Neural crest cell (in vitro differentiated cells): Measurements from ENCODE around the gene TOM1L2. TPM values are rescaled to one million over a fixed set of nuclear protein-coding genes. Genes with fewer than 3 reads are reported as not detected.

Experiments used
- DNase-seq: peaks from one replicate; pipeline ENCODE4 v3.0.0; 2021; ENCODE audit warnings: low read depth, mixed read lengths, low spot score
- H3K27ac Mint-ChIP-seq: one replicate; pipeline ENCODE4 v1.8.0; 2021; ENCODE audit warnings: mild to moderate bottlenecking, mixed read lengths; ENCODE audit not compliant: unreplicated experiment
- H3K27me3 Mint-ChIP-seq: 2 replicates; pipeline ENCODE4 v1.8.0; 2021; ENCODE audit warnings: low read depth, mild to moderate bottlenecking, mixed read lengths
- H3K36me3 Mint-ChIP-seq: 2 replicates; pipeline ENCODE4 v1.8.0; 2021; ENCODE audit warnings: low read depth, mild to moderate bottlenecking, mixed read lengths
- H3K4me1 Mint-ChIP-seq: 2 replicates; pipeline ENCODE4 v1.8.0; 2021; ENCODE audit warnings: mixed read lengths
- H3K4me3 Mint-ChIP-seq: one replicate; pipeline ENCODE4 v1.8.0; 2021; ENCODE audit warnings: mild to moderate bottlenecking, mixed read lengths
- H3K9me3 Mint-ChIP-seq: 2 replicates; pipeline ENCODE4 v1.8.0; 2021; ENCODE audit warnings: mixed read lengths
- total RNA-seq: library from RNA; stranded (reverse); gene quantifications from 2 replicates; pipeline ENCODE4 v1.2.1, GENCODE V29; 2021
- TF ChIP-seq, protein P1 (sequence below): fragments of 200-600 bp; sonication (generic); conservative IDR thresholded peaks from 2 replicates; pipeline ENCODE4 v1.5.0; 2021; ENCODE audit warnings: antibody characterized with exemption, mild to moderate bottlenecking

Gene TOM1L2
- total RNA-seq, 1 donor from 2014 or later: 15.9 TPM

- H3K4me1 Mint-ChIP-seq: peaks cover 28% of the 10 kb centered on the region
- peaks cover 6% of the 10 kb centered on the region for H3K36me3 Mint-ChIP-seq
- no peaks in the 10 kb centered on the region for H3K9me3 Mint-ChIP-seq
- no peak overlapping the region for H3K27ac Mint-ChIP-seq
- no peaks in the 10 kb centered on the region for H3K27me3 Mint-ChIP-seq
- H3K4me3 Mint-ChIP-seq: no peak overlapping the region
- no peak for DNase-seq
- TF ChIP-seq, protein P1, sequence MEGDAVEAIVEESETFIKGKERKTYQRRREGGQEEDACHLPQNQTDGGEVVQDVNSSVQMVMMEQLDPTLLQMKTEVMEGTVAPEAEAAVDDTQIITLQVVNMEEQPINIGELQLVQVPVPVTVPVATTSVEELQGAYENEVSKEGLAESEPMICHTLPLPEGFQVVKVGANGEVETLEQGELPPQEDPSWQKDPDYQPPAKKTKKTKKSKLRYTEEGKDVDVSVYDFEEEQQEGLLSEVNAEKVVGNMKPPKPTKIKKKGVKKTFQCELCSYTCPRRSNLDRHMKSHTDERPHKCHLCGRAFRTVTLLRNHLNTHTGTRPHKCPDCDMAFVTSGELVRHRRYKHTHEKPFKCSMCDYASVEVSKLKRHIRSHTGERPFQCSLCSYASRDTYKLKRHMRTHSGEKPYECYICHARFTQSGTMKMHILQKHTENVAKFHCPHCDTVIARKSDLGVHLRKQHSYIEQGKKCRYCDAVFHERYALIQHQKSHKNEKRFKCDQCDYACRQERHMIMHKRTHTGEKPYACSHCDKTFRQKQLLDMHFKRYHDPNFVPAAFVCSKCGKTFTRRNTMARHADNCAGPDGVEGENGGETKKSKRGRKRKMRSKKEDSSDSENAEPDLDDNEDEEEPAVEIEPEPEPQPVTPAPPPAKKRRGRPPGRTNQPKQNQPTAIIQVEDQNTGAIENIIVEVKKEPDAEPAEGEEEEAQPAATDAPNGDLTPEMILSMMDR: no peak
Observed at GRCh38 chr17:17892731-17893130, 79.5 kb downstream of the TOM1L2 start.

DNA sequence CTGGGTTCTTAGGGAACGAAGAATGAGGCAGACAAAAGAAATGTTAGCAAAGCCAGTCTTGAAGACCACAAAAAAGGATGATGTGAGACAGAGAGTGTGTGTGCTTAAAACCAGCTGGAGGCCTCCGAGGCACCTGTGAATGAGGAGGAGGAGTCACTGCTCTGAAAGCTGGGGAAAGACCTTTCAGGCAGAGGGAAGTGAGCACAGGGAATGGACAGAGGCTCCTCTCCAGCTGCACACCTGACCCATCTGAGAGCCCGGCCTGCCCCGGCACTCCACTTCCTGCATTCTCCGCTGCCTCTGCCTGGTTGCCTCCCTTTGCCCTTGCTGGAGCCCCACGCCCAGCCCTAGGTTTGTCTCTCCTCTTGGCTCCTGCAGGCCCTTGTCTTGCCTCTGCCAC, 80.2 kb downstream of the TOM1L2 start:
- no peaks in the 10 kb centered on the region for H3K27me3 Mint-ChIP-seq
- no peaks in the 10 kb centered on the region for H3K9me3 Mint-ChIP-seq
- peaks cover 21% of the 10 kb centered on the region for H3K4me1 Mint-ChIP-seq
- peaks cover 6% of the 10 kb centered on the region for H3K36me3 Mint-ChIP-seq
- TF ChIP-seq, protein P1: no peak
- H3K27ac Mint-ChIP-seq: no peak overlapping the region
- H3K4me3 Mint-ChIP-seq: no peak overlapping the region
- no peak for DNase-seq

DNA sequence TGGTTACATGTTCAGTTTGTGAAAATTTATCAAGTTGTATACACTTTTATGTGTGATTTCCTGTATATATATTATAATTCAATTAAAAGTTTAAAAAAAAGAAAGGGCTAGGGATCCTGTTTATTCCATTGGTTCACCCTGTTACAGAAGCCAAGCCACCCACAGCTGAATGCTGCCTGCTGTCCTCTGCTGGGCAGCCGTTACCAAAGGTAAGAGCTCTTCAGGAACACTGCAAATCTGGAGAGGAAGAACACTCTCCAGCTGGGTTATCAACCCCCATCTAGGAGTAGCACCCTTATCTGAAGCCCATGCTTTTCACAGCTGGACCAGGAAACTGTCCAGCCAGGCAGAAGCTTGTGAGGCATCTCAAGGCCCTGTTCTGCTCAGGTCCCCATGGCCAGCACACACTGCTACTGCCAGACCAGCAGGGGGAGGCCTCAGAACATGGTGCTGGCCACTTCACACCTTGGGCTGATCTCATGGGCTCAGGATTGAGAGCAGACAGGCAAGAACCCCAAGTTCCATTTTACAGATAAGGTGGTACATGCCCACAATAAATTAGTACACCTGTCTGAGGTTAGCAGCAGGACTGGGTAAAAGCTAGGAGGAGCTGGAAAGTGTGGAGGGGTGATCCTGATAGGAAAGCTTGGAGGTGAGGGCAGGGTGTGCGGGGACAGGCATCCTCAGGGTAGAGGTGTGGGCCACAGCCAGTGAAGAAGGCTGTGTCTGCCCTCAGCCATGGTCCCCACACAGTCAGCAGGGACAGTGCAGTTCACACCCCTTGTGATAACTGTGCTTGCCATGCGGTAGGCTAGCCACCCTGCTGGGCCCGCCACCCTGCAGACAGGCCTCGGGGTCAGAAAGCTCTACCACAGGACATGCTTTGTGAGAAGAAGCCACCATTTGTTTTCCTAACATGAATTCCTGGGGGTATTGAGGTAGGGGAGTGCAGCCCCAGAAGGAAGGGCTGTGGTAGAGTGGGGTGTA, 81.1 kb downstream of the TOM1L2 start:
- TF ChIP-seq, protein P1: peak; percentile 75
- Mint-ChIP-seq H3K36me3 (peaks cover 6% of the 10 kb centered on the region), H3K27ac (no peak overlapping the region), H3K4me1 (peaks cover 14% of the 10 kb centered on the region), H3K27me3 (no peaks in the 10 kb centered on the region), H3K4me3 (no peak overlapping the region), H3K9me3 (no peaks in the 10 kb centered on the region)
- peak; percentile 23 for DNase-seq

GRCh38 chr17:17889922-17890321, 82.3 kb downstream of the TOM1L2 start:
- TF ChIP-seq, protein P1: no peak
- Mint-ChIP-seq H3K4me1 (peaks cover 19% of the 10 kb centered on the region), H3K9me3 (no peaks in the 10 kb centered on the region), H3K27me3 (no peaks in the 10 kb centered on the region), H3K27ac (no peak overlapping the region), H3K4me3 (no peak overlapping the region), H3K36me3 (peaks cover 6% of the 10 kb centered on the region)
- no peak for DNase-seq

- Mint-ChIP-seq H3K27ac (peak overlapping the region; percentile 43), H3K9me3 (no peaks in the 10 kb centered on the region), H3K4me3 (no peak overlapping the region), H3K27me3 (no peaks in the 10 kb centered on the region), H3K4me1 (peaks cover 30% of the 10 kb centered on the region), H3K36me3 (peaks cover 6% of the 10 kb centered on the region)
- TF ChIP-seq, protein P1: no peak
- no peak for DNase-seq
Observed at GRCh38 chr17:17888821-17889220, 83.4 kb downstream of the TOM1L2 start.
